Activated CD8-positive, alpha-beta T cell treated with anti-CD3 and anti-CD28 coated beads for 36 hours (primary cell): ENCODE results near the gene TPRX2. TPM values are rescaled to one million over a fixed set of nuclear protein-coding genes. Genes with fewer than 3 reads are reported as not detected.
"Not testable (repeated sequence)": the region's sequence is repeated elsewhere in the genome, so short reads cannot be mapped to it uniquely, and the experiment has no call there.

Source experiments
- ATAC-seq: fragments of 200-7000 bp; cut with Tn5 transposase; one replicate; pipeline ENCODE4 v1.10.0; 2021; ENCODE audit warnings: mild to moderate bottlenecking, moderate library complexity
- CTCF ChIA-PET: fragments of 350-600 bp; sonication (Branson Sonifier 250); formaldehyde crosslinking; loops from one replicate; lab custom pipeline; 2021; ENCODE audit warnings: antibody characterized with exemption; lab: Charles Lee
- POLR2A ChIA-PET: fragments of 350-600 bp; sonication (Branson Sonifier 250); formaldehyde crosslinking; loops from one replicate; lab custom pipeline; 2021; ENCODE audit warnings: antibody characterized with exemption; lab: Charles Lee
- DNase-seq: peaks from one replicate; pipeline ENCODE4 v3.0.0-alpha.2; 2020
- H3K27ac Mint-ChIP-seq: one replicate; pipeline ENCODE4 v1.8.0; 2021; ENCODE audit warnings: mild to moderate bottlenecking, mixed read lengths
- H3K27me3 Mint-ChIP-seq: one replicate; pipeline ENCODE4 v1.8.0; 2021; ENCODE audit warnings: mixed read lengths
- H3K36me3 Mint-ChIP-seq: one replicate; pipeline ENCODE4 v1.8.0; 2021; ENCODE audit warnings: low read depth, mixed read lengths
- H3K4me1 Mint-ChIP-seq: one replicate; pipeline ENCODE4 v1.8.0; 2021; ENCODE audit warnings: low read depth, mixed read lengths
- H3K4me3 Mint-ChIP-seq: one replicate; pipeline ENCODE4 v1.8.0; 2021; ENCODE audit warnings: mild to moderate bottlenecking, moderate library complexity, mixed read lengths
- H3K9me3 Mint-ChIP-seq: one replicate; pipeline ENCODE4 v1.8.0; 2021; ENCODE audit warnings: mixed read lengths
- intact Hi-C: fragments of 100-400 bp; cut with micrococcal nuclease; formaldehyde crosslinking; loops from one replicate; pipeline ENCODE4 v1.10.0; 2022
- total RNA-seq, 2 experiments: library from RNA; stranded (reverse); gene quantifications; one replicate each; pipeline ENCODE4 v1.2.3, GENCODE V29; 2021
- TF ChIP-seq, protein P1 (sequence below): fragments of 200-600 bp; IDR thresholded peaks from one replicate; pipeline ENCODE4 v1.8.0; 2022; ENCODE audit warnings: antibody characterized with exemption, mild to moderate bottlenecking

The TPRX2 gene, protein sequence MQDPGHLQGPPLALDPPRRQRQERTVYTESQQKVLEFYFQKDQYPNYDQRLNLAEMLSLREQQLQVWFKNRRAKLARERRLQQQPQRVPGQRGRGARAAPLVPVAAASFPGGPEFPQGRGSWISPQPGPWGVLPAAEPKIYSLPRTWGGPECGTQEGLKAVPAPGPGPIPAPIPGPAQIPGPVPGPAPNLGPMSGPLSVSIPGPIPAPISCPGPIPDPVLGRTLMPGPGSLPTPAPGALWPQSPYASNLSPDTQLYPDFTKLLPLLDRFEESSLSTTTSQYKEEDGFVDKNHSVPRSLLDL
- total RNA-seq, result not detected

DNA sequence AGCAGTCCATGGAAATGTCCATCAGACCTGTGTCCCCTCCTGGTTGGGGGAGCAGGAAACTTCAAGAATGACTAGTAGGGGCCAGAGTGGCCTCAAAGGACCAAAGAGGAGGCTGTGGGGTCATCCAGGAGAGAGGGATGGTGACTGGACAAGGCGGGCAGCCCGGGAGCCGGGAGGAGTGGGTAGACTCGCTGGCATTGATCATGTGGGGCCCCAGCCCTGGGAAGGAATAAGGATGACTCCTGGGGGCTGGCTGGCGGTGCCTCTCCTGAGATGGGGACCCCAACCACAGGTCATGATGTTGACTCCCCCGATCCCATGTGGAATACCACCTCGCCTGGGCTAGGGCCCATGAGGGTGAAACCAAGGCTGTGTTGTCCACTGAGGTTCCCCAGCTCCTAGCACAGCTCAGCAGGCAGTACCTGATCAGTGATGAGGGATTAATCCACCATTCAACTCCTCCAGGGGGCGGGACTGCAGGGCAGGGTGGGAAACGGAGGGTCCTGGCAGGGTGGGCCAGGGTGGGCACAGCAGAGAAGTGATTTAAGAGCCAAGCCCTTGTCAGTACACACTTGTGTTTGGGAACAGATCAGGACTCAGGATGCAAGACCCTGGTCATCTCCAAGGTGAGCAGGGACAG lies at the start of gene TPRX2:
Gene TPRX2, plus strand, starts transcription at position 590 of the 640 bp plus-strand sequence. Its CDS starts 12 bp downstream, at position 602.
- H3K27ac Mint-ChIP-seq, ATAC-seq, H3K4me3 Mint-ChIP-seq, H3K9me3 Mint-ChIP-seq, H3K4me1 Mint-ChIP-seq, H3K36me3 Mint-ChIP-seq, DNase-seq, intact Hi-C loops, POLR2A ChIA-PET: not testable (repeated sequence)
- H3K27me3 Mint-ChIP-seq, result peaks cover 18% of the 10 kb centered on the region
- CTCF ChIA-PET, result interaction anchor here (1.4 kb wide), 1 partner anchor 10 kb away, joined by 6 read pairs; no protein-coding TSS in a partner anchor

DNA sequence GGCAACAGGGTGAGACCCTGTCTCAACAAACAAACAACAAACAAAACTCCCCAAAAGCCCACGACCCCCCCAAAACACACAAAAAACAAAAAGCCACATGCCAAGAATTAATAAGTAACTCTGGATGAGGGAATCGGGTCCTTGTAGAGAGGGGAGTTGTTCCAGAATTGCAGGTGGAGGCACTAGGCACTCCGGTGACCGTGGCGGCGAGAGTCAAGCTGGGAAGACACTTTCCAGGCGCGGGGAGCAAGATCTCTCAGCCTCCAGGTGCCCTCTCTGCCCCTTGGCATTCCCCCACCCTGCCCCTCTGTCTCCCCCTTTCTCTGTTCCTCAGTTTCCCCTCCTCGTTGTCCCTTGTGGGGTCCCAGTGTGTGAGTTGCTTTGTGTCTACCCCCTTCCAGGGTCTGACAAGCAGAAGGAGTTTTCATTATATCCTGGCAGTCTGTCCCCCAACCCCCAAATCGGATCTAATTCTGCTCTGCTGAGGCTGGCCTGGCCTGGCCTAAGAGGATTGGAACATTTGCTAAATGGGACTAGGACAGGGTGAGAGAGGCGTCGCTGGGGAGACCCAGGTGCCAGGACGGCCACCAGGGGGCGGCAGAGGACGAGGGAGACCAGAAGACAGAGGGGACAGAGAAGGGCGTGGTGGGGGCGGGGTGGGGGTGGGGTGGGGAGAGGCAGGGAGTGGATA lies 45.6 kb upstream of the TPRX2 start:
- TF ChIP-seq, protein P1, sequence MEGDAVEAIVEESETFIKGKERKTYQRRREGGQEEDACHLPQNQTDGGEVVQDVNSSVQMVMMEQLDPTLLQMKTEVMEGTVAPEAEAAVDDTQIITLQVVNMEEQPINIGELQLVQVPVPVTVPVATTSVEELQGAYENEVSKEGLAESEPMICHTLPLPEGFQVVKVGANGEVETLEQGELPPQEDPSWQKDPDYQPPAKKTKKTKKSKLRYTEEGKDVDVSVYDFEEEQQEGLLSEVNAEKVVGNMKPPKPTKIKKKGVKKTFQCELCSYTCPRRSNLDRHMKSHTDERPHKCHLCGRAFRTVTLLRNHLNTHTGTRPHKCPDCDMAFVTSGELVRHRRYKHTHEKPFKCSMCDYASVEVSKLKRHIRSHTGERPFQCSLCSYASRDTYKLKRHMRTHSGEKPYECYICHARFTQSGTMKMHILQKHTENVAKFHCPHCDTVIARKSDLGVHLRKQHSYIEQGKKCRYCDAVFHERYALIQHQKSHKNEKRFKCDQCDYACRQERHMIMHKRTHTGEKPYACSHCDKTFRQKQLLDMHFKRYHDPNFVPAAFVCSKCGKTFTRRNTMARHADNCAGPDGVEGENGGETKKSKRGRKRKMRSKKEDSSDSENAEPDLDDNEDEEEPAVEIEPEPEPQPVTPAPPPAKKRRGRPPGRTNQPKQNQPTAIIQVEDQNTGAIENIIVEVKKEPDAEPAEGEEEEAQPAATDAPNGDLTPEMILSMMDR, result peak; percentile 67
- intact Hi-C loops, result no loop called here
- Mint-ChIP-seq H3K4me3 (no peak overlapping the region), H3K27ac (no peak overlapping the region), H3K36me3 (no peaks in the 10 kb centered on the region), H3K27me3 (peaks cover 7% of the 10 kb centered on the region), H3K4me1 (no peaks in the 10 kb centered on the region), H3K9me3 (no peaks in the 10 kb centered on the region)
- POLR2A ChIA-PET, result no interaction called here
- ATAC-seq, result peak; percentile 82
- CTCF ChIA-PET, result interaction anchor here (0.6 to 1.5 kb wide), 3 partner anchors 13 to 341 kb away, joined by 3 read pairs; no protein-coding TSS in a partner anchor
- peak; percentile 82 for DNase-seq

DNA sequence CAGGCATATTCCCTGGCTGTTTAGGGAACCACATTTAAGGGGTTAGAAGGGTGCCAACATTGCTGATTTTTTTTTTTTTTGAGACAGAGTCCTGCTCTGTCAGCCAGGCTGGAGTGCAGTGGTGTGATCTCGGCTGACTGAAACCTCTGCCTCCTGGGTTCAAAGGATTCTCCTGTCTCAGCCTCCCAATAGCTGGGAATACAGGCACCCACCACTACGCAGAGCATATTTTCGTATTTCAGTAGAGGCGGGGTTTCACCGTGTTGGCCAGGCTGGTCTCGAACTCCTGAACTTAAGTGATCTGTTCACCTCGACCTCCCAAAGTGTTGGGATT lies 45.1 kb upstream of the TPRX2 start:
- Mint-ChIP-seq H3K9me3 (no peaks in the 10 kb centered on the region), H3K27me3 (peaks cover 9% of the 10 kb centered on the region), H3K4me1 (no peaks in the 10 kb centered on the region), H3K4me3 (no peak overlapping the region), H3K36me3 (no peaks in the 10 kb centered on the region), H3K27ac (no peak overlapping the region)
- CTCF ChIA-PET, result interaction anchor here (0.6 to 1.5 kb wide), 6 partner anchors 24 to 342 kb away, joined by 3 to 8 read pairs (median 4); no protein-coding TSS in a partner anchor
- no peak for ATAC-seq
- intact Hi-C loops, result no loop called here
- TF ChIP-seq, protein P1, result peak; percentile 33
- no peak for DNase-seq
- POLR2A ChIA-PET, result interaction anchor here (0.7 kb wide), 1 partner anchor 20 kb away, joined by 3 read pairs; no protein-coding TSS in a partner anchor

DNA sequence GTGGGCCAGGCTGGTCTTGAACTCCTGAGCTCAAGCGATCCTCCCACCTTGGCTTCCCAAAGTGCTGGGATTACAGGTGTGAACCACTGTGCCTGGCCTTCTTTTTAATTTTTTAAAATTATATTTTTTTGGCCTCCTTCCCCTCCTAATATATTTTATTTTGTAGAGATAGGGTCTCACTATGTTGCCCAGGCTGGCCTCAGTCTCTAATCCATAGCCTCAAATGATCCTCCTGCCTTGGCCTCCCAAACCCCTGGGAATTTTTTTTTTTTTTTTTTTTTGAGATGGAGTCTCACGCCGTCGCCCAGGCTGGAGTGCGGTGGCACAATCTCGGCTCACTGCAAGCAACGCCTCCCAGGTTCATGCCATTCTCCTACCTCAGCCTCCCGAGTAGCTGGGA lies 42.8 kb upstream of the TPRX2 start:
- H3K9me3 Mint-ChIP-seq, H3K27ac Mint-ChIP-seq, intact Hi-C loops, H3K4me3 Mint-ChIP-seq, H3K36me3 Mint-ChIP-seq, DNase-seq, ATAC-seq, H3K4me1 Mint-ChIP-seq, CTCF ChIA-PET: not testable (repeated sequence)
- POLR2A ChIA-PET, result interaction anchor here (0.6 kb wide), 1 partner anchor 109 kb away, joined by 4 read pairs; no protein-coding TSS in a partner anchor
- H3K27me3 Mint-ChIP-seq, result peaks cover 23% of the 10 kb centered on the region

DNA sequence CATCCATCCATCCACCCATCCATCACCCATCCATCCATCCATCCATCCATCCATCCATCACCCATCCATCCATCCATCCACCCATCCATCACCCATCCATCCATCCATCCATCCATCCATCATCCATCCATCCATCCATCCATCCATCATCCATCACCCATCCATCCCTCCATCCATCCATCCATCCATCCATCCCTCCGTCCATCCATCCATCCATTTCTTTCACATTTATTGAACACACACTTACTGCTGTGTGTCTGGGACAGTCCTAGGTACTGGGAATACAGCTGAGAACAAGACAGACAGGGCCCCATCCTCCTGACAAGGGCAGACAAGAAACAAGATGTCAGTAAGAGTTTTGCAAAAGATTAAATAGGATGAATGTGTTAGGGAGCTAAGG lies 40.8 kb upstream of the TPRX2 start:
- H3K27ac Mint-ChIP-seq, H3K4me1 Mint-ChIP-seq, intact Hi-C loops, ATAC-seq, H3K9me3 Mint-ChIP-seq, DNase-seq, H3K36me3 Mint-ChIP-seq, H3K4me3 Mint-ChIP-seq, CTCF ChIA-PET: not testable (repeated sequence)
- peaks cover 26% of the 10 kb centered on the region for H3K27me3 Mint-ChIP-seq
- POLR2A ChIA-PET, result interaction anchor here (0.7 kb wide), 1 partner anchor 9 kb away, joined by 3 read pairs; no protein-coding TSS in a partner anchor

DNA sequence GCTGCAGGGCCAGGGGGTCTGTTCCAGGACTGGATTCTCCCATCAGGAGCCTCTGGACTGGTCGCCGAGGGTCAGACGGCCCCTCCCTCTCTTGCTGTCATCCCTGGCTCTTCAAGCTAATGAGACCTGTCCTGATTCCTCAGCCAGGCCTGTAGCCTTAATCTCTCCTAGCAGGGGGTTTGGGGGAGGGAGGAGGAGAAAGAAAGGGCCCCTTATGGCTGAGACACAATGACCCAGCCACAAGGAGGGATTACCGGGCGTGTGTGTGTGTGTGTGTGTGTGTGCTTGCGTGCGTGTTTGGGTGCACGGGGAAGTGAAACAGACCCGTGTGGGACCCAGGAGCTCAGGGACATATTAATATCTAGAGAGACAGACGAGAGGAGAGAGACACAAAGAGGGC lies 39.2 kb upstream of the TPRX2 start:
- DNase-seq (no peak), ATAC-seq (no peak)
- H3K9me3 Mint-ChIP-seq, result no peaks in the 10 kb centered on the region
- ChIA-PET CTCF (interaction anchor here (1.2 kb wide), 1 partner anchor 43 kb away, joined by 3 read pairs; no protein-coding TSS in a partner anchor), POLR2A (no interaction called here)
- TF ChIP-seq, protein P1, result no peak
- no peak overlapping the region for H3K27ac Mint-ChIP-seq
- no peaks in the 10 kb centered on the region for H3K36me3 Mint-ChIP-seq
- intact Hi-C loops, result no loop called here
- H3K27me3 Mint-ChIP-seq, result peaks cover 24% of the 10 kb centered on the region
- no peaks in the 10 kb centered on the region for H3K4me1 Mint-ChIP-seq
- no peak overlapping the region for H3K4me3 Mint-ChIP-seq
